NCI-H1048 (cell line): Measurements from ENCODE around the gene FBXL5.
A peak's percentile ranks its signal among the peaks of the same experiment; 100 is the strongest.

ENCODE experiments used
- DNase-seq: peaks from one replicate; lab custom pipeline; 2025; lab: John Stamatoyannopoulos, UW

FBXL5 gene, protein sequence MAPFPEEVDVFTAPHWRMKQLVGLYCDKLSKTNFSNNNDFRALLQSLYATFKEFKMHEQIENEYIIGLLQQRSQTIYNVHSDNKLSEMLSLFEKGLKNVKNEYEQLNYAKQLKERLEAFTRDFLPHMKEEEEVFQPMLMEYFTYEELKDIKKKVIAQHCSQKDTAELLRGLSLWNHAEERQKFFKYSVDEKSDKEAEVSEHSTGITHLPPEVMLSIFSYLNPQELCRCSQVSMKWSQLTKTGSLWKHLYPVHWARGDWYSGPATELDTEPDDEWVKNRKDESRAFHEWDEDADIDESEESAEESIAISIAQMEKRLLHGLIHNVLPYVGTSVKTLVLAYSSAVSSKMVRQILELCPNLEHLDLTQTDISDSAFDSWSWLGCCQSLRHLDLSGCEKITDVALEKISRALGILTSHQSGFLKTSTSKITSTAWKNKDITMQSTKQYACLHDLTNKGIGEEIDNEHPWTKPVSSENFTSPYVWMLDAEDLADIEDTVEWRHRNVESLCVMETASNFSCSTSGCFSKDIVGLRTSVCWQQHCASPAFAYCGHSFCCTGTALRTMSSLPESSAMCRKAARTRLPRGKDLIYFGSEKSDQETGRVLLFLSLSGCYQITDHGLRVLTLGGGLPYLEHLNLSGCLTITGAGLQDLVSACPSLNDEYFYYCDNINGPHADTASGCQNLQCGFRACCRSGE

DNA sequence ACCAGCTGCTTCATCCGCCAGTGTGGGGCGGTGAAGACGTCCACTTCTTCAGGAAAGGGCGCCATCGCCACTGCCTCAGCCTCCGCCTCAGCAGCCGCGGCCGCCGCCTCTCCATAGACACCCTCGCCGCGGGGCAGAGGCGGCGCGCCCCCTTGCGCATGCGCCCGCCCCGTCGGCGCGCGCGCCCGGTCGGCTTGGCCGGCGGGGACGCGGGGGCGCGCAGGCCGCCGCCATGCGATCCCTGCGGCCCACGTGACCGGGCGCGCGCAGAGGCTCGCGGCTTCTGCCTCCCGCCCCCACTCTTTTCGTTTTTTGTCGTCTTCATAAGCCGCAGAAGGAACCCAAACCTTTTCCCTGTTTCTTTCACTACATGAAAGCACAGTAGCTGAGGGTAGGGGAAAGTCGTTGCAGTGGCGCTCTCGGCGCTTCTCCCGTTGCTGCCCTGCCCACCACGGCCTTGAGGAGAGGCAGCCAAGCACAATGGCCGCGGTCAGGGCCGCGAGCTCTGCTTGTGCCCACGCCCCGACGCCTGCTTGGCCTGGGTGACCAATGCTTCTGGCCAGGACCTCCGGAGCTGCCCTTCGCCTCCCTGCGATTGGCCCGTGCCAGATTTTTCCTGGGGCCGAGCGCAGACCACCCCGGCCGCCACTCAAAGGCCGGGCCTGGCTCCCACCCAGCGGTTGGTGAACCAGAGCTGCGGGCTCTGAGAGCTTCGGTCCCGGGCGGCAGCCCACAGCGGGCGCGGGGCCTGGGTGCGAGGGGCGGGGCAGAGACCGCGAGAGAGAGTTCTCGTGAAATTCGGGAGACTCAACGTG is at the start of gene FBXL5:
FBXL5 (minus strand) TSS at position 135 of the 815 bp plus-strand sequence; CDS start at position 65, 70 bp downstream.
- peak; percentile 77 for DNase-seq

DNA sequence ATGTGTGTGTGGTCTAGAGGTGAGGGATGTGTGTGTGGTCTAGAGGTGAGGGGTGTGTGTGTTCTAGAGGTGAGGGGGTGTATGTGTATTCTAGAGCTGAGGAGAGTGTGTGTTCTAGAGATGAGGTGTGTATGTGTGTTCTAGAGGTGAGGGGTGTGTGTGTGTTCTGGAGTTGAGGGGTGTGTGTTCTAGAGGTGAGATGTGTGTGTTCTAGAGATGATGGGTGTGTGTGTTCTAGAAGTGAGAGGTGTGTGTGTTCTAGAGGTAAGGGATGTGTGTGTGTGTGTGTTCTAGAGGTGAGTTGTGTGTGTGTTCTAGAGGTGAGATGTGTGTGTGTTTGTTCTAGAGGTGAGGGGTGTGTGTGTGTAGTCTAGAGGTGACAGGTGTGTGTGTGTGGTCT is 49.0 kb upstream of the FBXL5 start:
- DNase-seq = no peak

DNA sequence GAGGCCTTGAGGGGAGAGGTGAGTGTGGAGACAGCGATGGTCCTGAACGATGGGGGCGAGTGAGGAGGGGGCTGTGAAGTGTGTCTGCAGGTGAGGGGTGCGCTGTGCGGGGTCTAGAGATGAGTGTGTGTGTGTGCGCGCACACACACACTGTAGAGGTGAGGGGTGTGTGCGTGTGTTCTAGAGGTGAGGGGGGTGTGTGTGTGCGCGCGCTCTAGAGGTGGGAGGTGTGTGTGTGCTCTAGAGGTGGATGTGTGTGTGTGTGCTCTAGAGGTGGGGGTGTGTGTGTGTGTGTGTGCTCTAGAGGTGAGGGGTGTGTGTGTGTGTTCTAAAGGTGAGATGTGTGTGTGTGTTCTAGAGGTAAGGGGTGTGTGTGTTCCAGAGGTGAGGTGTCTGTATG is 48.3 kb upstream of the FBXL5 start:
- DNase-seq = no peak

DNA sequence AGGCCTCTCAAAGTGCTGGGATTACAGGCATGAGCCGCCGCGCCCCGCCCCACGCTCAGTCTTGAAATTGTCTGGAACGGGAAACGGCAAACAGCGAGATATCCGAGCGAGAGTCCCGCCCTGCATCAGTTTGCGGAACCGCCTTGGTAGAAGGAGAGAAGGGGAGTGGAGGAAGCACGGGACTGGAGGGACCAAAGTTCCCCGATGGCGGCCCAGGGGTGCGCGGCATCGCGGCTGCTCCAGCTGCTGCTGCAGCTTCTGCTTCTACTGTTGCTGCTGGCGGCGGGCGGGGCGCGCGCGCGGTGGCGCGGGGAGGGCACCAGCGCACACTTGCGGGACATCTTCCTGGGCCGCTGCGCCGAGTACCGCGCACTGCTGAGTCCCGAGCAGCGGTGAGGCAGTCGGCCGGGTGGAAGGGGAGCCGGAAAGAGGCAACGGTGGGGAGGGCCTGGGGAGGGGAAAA is 47.8 kb upstream of the FBXL5 start, which contains the start of gene BST1:
BST1 (plus strand) TSS at position 125 of the 463 bp plus-strand sequence; CDS start at position 205, 80 bp downstream.
- DNase-seq = no peak

DNA sequence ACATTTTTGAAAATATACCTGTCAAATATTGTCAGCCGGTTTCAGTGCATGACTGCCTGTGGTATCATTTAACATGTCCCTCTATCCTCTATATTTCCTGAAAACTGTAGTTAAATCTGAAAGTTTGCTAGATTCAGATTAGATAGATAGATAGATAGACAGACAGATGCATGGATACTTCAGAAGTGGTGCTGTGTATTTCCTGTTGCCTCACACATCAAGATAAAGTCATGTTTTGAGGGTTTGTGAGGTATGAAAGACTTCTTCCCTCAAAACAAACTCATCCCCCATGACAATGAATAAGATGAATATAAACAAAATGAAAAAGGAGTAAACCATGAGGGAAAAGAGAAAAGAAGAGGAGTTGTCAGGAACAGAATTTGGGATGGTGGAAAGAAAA is 41.7 kb upstream of the FBXL5 start:
- DNase-seq = no peak

DNA sequence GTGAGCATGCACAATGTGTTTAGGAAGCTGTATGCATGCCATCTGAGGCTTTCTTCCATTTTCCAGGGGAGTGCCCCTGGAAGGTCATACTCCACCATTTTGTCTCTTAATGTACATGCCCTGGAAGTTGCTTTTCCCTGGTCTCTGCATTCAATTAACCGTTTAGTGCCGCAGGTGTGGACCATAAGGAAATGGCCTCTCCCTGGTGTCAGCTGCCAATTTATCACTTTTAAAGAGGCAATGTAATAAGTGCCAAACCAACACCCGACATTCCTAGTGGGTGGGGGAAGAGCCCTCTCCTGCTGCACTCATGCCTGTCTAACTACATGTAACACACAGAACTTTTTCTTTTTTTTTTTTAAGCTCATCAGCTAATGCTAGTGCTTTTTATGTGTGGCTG is 40.6 kb upstream of the FBXL5 start:
- no peak for DNase-seq

DNA sequence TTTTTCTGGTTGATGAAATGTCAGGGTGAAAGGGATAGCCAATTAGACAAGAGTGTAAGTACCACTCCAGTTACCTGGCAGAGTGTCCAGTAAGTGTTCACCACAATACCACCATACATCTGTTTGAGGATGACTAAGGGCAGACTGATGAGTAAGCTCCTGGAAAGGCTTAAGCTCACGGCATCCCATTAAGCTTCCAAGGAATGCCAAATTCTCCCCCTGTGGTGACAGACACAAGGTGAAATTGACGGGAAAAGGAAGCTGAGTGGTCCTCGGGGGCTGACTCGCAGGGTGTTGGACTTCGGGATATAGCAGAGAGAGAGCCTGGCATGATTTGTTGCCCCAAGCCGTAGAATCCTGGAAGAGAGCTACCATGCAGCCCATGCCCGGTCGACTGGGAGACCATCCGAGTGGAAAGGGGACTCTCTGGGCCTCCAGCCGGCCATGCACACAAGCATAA is 40.1 kb upstream of the FBXL5 start:
- DNase-seq = no peak

DNA sequence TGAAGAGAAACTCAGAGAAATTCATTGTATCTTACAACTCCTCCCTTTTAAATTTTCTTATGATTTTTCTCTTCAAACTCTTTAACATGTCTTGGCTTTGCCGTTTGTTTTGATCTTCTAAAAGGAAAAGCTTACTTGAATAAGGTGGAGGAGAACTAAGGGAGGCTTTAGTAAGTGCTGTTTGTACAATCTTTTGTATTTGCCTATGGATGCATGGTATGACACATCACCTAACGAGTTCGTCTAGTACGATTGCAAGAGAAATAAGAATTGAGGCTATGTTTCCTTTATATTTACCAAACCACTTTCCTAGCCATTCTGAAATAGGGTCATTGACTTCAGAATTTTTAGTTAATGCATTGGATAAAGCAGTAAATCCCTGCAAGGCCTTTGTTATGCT is 39.3 kb upstream of the FBXL5 start:
- DNase-seq = no peak

DNA sequence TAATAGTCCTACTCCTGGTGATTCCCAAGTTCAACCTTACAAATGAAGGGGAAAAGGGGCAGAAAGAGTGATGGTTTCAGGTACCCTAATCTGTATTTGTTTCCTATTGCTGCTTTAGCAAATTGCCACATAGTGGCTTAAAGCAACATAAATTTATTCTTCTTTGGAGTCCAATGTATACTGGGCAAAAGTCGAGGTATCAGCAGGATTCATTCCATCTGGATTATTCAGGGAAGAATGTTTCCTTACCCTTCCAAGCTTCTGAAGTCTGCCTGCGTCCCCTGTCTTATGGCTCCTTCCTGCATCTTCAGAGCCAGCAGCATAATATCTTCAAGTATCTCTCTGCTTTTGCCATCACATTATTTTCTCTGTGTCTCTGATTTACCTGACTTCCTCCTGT is 37.4 kb upstream of the FBXL5 start:
- no peak for DNase-seq

DNA sequence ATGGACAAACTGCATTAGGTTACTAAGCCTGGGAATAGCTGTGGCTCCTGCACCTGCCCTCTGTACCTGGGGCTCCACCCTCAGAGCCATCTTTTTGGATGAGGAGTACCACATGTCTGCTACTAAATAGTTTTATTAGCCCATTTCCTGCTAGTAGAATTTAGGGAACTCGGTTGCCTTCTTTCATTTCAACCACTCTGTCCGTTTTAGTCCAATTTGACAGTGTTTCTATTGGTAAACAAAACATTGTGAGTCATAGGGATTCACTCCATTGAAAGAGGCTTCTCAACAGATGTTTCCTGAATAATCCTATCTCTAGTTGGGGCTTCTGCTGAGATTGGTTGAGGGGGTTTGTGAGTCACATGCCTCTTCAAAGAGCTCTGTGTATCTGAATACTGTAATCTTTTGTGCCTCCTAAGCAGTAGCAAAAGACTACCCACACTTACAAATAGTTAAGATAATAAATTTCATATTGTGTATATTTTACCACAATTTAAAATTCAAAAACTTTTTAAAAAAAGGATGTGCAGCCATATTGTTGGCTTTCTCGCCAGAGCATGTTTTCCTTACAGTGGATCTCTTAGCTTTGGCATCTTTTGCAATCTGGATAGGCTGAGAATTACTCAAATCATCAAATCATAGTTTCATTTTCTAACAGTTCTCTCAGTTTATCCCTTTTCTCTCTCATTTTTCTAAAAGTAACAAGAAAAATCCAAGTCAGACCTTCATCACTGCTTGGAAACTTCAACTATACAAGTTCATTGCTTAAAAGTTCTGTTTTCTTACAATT is 36.4 kb upstream of the FBXL5 start:
- DNase-seq = no peak

DNA sequence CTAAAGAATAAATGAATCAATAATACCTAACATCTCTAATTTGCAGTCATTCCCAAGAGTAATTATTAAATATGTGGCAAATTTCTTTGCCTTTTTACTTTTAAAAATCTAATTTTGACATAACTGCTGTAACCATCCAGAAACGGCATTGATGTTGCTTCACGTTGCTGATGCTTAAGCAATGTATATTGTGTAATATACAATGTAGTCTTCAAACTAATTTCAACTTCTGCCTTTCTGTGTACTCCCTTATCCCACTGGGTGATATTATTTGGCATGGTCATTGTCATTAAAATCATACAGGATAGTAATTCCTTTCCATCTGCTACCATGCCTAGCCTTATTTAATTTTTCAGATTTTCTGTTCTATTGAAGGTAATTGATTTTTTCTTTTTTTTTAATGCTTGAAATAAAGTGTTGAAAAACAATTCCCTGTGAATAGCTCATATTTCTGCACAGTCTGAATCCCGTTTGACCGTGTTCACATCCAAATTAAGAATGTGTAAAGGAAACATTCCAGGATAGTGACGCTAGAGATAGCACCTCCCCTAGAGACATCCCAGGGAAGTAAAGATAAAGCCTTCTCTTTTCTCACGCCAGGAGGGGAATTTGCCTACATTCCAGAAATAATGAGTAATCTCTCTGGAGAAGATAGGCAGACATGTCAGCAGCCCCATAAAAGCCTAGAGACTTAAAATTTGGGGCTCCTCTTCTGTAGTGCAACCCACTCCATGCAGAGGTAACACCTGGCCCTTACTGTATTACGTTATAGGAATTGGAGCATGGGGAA is 35.1 kb upstream of the FBXL5 start:
- peak; percentile 24 for DNase-seq

DNA sequence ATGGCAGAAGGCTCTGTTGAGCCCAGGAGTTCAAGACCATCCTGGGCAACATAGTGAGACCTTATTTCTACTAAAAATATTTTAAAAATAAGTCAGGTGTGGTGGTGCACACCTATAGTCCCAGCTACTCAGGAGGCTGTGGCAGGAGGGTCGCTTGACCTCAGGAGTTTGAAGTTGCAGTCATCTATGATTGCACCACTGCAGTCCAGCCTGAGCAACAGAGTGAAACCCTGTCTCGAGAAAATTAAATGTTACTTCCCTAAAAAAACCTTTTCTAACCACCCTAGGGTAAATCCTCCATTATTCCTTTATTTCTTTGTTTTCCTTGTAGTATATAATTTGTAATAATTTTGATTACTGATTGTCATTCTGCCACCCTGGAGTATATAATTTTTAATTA is 34.4 kb upstream of the FBXL5 start:
- DNase-seq = no peak

DNA sequence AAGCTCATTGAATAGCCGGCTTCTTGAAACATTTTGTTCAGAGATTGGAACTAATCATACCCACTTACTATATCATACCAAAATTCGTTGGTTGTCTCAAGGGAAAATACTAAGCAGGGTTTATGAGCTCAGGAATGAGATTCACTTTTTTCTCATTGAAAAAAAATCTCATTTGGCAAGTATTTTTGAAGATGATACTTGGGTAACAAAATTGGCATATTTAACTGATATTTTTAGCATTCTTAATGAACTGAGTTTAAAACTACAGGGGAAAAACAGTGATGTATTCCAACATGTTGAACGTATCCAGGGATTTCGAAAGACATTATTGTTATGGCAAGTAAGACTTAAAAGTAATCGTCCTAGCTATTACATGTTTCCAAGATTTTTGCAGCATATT is 32.9 kb upstream of the FBXL5 start:
- no peak for DNase-seq

DNA sequence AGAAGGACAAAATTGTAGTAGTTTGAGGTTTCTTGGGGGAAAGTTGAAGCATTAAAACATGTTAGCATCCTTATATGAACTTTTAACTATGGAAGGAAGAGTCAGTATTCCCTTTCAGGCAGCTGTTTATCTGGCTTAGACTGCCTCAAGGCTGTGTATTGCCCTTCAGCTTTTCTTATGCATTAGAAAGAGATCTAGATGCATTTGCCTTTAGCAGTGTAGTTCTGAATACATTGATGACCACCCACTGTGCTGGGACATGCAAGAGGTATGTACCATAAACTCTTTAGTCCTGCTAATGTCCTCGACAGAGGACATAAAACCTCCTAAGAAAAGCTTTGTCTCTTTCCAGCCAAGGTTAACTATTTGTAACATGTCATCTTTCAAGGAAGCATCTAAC is 29.3 kb upstream of the FBXL5 start:
- DNase-seq = no peak

DNA sequence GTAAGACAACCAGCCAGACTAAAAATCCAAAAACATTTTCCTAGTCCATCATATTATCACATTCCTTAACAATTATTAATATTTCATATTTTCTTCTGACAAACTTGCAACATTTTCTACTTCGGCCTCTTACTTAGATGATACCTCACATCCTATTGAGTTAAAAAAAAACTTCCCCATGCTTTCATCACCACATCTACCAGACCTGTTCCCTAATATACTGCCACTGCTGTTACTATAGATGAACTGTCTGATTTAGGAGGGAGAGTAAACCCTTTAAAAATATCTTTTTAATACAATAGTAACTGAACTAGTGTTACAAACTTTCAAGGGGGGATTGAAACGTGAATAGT is 28.0 kb upstream of the FBXL5 start:
- DNase-seq = no peak

DNA sequence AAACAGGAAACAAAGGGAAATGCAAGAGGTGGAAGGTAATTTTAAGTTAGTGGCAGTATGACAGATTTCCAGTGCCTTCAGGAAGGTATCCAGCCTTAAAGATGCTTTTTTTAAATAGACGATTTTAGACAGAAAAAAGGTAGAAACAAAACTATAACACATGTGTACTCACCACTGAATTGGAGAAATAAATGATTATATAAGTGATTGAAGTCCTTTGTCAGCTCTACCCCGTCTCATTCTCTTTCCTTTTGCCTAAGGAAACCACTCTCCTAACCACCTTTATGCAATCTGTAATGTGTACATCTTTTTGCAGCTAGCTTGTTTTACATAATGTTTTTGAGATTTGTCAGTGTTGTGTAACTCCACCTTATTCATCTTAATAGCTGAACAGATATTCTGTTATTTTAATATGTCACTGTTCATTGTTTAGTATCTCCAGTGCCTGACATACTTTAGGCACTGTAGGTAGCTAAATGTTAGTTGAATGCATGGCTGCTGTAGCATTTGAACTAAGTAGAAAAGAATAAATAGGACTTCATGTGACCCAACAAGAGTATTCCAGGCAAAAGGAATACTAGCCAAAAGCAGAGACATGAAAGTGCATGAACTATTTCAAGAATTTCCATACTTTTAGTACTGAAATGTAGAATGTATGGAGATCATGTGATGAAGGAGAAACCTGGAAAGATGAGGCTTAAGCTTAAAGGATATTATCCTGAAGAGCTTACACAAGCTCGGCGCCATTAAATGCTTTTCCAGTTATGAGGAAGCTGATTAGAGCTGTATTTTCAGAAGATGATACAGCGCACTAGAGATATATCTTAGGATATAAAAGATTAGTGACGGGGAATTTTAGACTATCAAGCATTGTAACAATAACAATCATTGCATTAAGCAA is 27.3 kb upstream of the FBXL5 start:
- DNase-seq = no peak

DNA sequence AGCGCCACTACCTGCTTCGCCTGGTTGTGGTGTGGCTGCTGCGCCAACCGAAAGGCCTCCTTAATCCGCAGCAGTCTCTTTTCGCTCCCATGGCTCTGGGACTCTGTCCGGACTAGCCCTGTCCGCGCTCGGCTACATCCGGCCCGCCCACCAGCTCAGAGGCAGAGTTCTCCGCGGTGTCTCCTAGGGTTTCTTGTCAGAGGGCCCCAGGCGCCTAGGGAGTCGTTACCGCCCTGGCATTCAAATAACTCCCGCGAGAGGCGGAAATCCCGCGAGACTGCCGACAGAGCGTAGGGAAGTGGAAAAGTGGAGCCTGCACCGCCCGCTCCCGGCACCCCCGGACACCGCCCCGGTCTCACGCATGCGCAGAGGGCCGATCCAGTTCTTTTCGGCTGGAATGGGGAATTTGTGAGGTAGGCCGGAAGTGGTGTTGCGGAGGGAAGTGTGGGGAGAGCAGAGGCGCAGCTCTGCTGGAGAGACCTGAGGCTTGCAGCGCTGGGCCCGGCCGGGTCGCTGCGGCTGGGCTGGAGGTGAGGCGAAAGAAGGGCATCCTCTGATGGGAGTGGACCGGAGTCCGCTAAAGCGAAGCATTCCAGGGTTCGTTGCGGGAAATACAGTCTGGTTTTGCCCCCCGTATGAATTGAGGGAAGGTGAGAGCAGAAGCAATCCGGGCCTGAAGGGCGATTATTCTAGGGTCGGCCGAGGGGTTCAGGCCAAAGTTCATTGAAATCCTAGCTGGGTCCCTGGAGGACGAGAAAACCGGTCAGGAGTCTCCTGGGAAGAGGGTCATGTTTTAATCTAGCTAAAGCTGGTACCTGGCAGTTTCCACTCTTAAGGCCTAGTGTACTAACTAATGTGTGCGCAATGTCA is 26.4 kb upstream of the FBXL5 start, which contains the start of gene FAM200B:
FAM200B (plus strand) TSS at position 456 of the 870 bp plus-strand sequence. CDS start 5,151 bp downstream, outside the sequence.
- DNase-seq = peak; percentile 98

DNA sequence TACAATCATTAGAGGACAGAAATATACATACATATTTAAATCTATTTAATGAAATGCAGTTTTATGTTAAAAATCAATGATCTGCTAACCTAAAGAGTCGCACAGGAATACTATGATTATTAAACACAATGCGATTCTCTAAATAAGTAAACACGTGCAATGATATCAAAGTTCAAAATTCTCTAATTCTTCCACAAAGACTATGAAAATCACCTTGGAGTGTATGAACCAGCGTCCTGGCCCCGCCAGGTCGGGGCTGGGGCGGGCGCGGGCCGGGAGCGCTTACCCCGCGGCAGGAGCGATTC is 25.9 kb upstream of the FBXL5 start:
- DNase-seq = no peak

DNA sequence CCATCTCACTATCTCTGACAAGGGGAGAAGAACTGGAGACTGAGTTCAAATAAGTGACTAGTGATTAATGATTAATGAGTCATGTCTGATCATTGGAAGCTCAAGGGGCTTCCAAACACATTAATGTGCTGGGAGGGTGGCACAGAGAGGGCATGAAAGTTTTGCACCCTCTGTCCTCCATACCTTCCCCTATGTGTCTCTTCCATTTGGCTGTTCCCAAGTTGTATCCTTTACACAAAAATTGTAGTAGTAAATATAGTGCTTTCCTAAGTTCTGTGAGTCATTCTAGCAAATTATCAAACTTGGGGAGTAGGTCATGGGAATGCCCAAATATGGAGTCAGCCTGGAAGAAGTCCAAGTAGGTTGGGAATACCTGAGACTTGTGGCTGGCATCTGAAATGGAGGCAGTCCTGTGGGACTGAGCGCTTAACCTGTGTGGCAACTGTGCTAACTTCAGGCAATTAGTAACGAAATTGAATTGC is 22.4 kb upstream of the FBXL5 start:
- no peak for DNase-seq
